PFSK-1 (cell line): Measurements from ENCODE around the gene DIP2B.

Experiments
- POLR2AphosphoS5 ChIP-seq: IDR thresholded peaks from 2 replicates; pipeline ENCODE4 v1.6.1; 2012; ENCODE audit warnings: low read depth, mild to moderate bottlenecking, control low read depth, low read length, moderate library complexity
- SIN3A ChIP-seq: IDR thresholded peaks from 2 replicates; pipeline ENCODE4 v1.6.1; 2012; ENCODE audit warnings: mild to moderate bottlenecking, low read length, moderate library complexity, borderline replicate concordance; ENCODE audit not compliant: insufficient read depth
- TAF1 ChIP-seq: IDR thresholded peaks from 2 replicates; pipeline ENCODE4 v1.6.1; 2012; ENCODE audit warnings: low read length, control low read depth, borderline replicate concordance; ENCODE audit not compliant: insufficient read depth
- TF ChIP-seq, protein P1 (sequence below), 2 experiments: IDR thresholded peaks; 2 replicates each; pipeline versions ENCODE4 v1.6.1 to v1.8.0; 2011 to 2012; ENCODE audit warnings: low read depth in 2 of 2, low read length in 2 of 2, control low read depth in 1 of 2, inconsistent platforms in 1 of 2, mild to moderate bottlenecking in 1 of 2, moderate library complexity in 1 of 2; ENCODE audit not compliant: insufficient read depth in 1 of 2

DNA sequence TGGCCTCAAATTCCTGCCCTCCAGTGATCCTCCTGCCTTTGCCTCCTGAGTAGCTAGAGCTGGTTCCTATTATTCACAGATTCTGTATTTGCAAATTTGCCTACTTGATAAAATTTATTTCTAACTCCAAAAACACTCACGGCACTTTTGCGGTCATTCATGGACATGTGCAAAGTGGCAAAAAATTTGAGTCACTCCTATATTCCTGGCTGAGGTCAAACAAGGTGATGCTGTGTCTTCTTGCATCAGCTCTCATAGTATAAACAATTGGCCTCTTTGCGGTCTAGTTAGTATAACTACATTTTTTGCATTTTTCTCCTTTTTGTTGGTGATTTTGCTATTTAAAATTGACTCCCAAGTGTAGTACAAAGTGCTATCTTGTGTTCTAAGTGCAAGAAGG lies 283.8 kb downstream of the DIP2B start:
- TF ChIP-seq TAF1 (no peak), SIN3A (no peak), POLR2AphosphoS5 (no peak)
- TF ChIP-seq, protein P1, sequence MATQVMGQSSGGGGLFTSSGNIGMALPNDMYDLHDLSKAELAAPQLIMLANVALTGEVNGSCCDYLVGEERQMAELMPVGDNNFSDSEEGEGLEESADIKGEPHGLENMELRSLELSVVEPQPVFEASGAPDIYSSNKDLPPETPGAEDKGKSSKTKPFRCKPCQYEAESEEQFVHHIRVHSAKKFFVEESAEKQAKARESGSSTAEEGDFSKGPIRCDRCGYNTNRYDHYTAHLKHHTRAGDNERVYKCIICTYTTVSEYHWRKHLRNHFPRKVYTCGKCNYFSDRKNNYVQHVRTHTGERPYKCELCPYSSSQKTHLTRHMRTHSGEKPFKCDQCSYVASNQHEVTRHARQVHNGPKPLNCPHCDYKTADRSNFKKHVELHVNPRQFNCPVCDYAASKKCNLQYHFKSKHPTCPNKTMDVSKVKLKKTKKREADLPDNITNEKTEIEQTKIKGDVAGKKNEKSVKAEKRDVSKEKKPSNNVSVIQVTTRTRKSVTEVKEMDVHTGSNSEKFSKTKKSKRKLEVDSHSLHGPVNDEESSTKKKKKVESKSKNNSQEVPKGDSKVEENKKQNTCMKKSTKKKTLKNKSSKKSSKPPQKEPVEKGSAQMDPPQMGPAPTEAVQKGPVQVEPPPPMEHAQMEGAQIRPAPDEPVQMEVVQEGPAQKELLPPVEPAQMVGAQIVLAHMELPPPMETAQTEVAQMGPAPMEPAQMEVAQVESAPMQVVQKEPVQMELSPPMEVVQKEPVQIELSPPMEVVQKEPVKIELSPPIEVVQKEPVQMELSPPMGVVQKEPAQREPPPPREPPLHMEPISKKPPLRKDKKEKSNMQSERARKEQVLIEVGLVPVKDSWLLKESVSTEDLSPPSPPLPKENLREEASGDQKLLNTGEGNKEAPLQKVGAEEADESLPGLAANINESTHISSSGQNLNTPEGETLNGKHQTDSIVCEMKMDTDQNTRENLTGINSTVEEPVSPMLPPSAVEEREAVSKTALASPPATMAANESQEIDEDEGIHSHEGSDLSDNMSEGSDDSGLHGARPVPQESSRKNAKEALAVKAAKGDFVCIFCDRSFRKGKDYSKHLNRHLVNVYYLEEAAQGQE (IDR thresholded peaks at IDR 0.05; ENCODE audit: insufficient read depth in 1 of 2, low read depth in 2 of 2, low read length in 2 of 2) = no peak
